Neural cell (in vitro differentiated cells): ENCODE results near the gene ZNF677.

ENCODE experiments used
- EP300 ChIP-seq: fragments of 450-650 bp; conservative IDR thresholded peaks from 2 replicates; pipeline ENCODE4 v1.6.1; 2014; ENCODE audit warnings: antibody characterized with exemption, mild to moderate bottlenecking, moderate library complexity; ENCODE audit not compliant: poor library complexity, severe bottlenecking
- EZH2 ChIP-seq: fragments of 200-600, 300-800 bp; shearing (Covaris generic), sonication (generic); IDR thresholded peaks from 2 replicates; pipeline ENCODE4 v1.6.1; 2014; ENCODE audit warnings: antibody characterized with exemption, low read length, borderline replicate concordance, mild to moderate bottlenecking; ENCODE audit not compliant: insufficient read depth, poor library complexity, severe bottlenecking
- MXI1 ChIP-seq: fragments of 450-650 bp; conservative IDR thresholded peaks from 2 replicates; pipeline ENCODE4 v1.6.1; 2014; ENCODE audit warnings: antibody characterized with exemption, mild to moderate bottlenecking; ENCODE audit not compliant: poor library complexity, severe bottlenecking
- POLR2AphosphoS5 ChIP-seq: IDR thresholded peaks from 2 replicates; pipeline ENCODE4 v1.6.1; 2012
- RAD21 ChIP-seq: fragments of 450-650 bp; conservative IDR thresholded peaks from 2 replicates; pipeline ENCODE4 v1.6.1; 2014; ENCODE audit warnings: antibody characterized with exemption, mild to moderate bottlenecking, moderate library complexity
- TAF1 ChIP-seq: IDR thresholded peaks from 2 replicates; pipeline ENCODE4 v1.6.1; 2012; ENCODE audit warnings: low read depth
- TF ChIP-seq, protein P1 (sequence below): fragments of 450-650 bp; IDR thresholded peaks from 2 replicates; pipeline ENCODE4 v1.5.1; 2014; ENCODE audit warnings: antibody characterized with exemption, mild to moderate bottlenecking, moderate library complexity; ENCODE audit not compliant: poor library complexity, severe bottlenecking
- TF ChIP-seq, protein P2 (sequence below): IDR thresholded peaks from 2 replicates; pipeline ENCODE4 v1.6.1; 2012; ENCODE audit warnings: borderline replicate concordance

DNA sequence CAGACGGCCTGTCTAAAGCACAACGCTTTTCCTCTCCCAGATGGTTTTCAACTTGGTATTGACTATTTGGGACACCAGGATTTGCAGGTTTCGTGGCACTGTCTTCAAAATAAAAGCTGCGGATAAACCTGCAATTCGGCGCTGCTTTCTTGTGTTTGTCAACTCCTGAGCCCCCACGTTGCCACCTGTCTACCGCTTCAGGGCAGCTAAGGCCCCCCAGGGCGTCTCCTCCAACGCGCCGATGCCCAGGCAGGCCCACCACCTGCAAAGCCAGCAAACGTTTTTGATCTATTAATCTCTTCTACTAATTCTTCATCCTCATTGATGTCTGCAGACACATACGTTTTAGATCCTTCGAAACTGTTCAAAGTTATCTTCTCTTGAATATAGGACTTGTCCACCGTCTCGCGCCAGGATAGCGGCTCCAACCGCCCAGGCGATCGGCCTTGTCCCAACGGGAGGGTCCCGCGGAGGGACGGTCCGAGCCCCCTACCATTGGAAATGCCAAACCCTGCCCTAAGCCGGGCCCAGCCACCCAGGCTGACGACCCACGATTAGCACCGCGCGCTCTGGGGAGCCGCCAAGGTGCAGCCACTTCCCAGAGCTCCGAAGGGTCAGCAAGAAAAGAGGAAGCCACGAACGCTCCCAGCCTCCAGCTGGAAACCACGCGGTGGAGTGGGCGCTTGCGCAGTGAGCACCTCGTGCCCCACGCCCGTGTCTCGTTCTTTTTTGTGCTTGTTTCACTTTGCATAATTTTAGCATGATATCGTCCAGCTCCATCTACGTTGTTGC, 36.3 kb upstream of the ZNF677 start:
- TF ChIP-seq, protein P1, sequence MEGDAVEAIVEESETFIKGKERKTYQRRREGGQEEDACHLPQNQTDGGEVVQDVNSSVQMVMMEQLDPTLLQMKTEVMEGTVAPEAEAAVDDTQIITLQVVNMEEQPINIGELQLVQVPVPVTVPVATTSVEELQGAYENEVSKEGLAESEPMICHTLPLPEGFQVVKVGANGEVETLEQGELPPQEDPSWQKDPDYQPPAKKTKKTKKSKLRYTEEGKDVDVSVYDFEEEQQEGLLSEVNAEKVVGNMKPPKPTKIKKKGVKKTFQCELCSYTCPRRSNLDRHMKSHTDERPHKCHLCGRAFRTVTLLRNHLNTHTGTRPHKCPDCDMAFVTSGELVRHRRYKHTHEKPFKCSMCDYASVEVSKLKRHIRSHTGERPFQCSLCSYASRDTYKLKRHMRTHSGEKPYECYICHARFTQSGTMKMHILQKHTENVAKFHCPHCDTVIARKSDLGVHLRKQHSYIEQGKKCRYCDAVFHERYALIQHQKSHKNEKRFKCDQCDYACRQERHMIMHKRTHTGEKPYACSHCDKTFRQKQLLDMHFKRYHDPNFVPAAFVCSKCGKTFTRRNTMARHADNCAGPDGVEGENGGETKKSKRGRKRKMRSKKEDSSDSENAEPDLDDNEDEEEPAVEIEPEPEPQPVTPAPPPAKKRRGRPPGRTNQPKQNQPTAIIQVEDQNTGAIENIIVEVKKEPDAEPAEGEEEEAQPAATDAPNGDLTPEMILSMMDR, result no peak
- TF ChIP-seq, protein P2, sequence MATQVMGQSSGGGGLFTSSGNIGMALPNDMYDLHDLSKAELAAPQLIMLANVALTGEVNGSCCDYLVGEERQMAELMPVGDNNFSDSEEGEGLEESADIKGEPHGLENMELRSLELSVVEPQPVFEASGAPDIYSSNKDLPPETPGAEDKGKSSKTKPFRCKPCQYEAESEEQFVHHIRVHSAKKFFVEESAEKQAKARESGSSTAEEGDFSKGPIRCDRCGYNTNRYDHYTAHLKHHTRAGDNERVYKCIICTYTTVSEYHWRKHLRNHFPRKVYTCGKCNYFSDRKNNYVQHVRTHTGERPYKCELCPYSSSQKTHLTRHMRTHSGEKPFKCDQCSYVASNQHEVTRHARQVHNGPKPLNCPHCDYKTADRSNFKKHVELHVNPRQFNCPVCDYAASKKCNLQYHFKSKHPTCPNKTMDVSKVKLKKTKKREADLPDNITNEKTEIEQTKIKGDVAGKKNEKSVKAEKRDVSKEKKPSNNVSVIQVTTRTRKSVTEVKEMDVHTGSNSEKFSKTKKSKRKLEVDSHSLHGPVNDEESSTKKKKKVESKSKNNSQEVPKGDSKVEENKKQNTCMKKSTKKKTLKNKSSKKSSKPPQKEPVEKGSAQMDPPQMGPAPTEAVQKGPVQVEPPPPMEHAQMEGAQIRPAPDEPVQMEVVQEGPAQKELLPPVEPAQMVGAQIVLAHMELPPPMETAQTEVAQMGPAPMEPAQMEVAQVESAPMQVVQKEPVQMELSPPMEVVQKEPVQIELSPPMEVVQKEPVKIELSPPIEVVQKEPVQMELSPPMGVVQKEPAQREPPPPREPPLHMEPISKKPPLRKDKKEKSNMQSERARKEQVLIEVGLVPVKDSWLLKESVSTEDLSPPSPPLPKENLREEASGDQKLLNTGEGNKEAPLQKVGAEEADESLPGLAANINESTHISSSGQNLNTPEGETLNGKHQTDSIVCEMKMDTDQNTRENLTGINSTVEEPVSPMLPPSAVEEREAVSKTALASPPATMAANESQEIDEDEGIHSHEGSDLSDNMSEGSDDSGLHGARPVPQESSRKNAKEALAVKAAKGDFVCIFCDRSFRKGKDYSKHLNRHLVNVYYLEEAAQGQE, result no peak
- TF ChIP-seq EP300 (no peak), EZH2 (no peak), TAF1 (no peak), RAD21 (no peak), POLR2AphosphoS5 (no peak), MXI1 (no peak)
